ENCODE data around the gene FAM135A. TPM values are rescaled to one million over a fixed set of nuclear protein-coding genes. Genes with fewer than 3 reads are reported as not detected.

The FAM135A gene
- total and polyA plus RNA-seq, 4 donors = 2.7 to 15.6 (median 5.8) TPM

GRCh38 chr6:70380771-70381416 is 32.4 kb upstream of the FAM135A start:
- Histone ChIP-seq H3K4me1 (ENCODE audit: control insufficient read depth in 4 of 4, insufficient read depth in 4 of 4, low read length in 3 of 4) (no peaks in the 10 kb centered on the region), H3K36me3 (ENCODE audit: control insufficient read depth in 4 of 4, insufficient read depth in 3 of 4, low read depth in 1 of 4, low read length in 3 of 4) (no peaks in the 10 kb centered on the region), H3K27me3 (ENCODE audit: control insufficient read depth in 4 of 4, insufficient read depth in 4 of 4, low read length in 3 of 4) (peaks cover 0 to 8% (median 0%) of the 10 kb centered on the region in 4 donors), H3K9ac (ENCODE audit: low read depth in 1 of 2, low read length in 2 of 2) (no peak overlapping the region), H3K9me3 (ENCODE audit: control insufficient read depth in 4 of 4, low read length in 3 of 4) (no peaks in the 10 kb centered on the region), H3K4me3 (ENCODE audit: low read depth in 1 of 3, low read length in 3 of 3) (no peak overlapping the region), H3K27ac (ENCODE audit: low read depth in 1 of 2, low read length in 2 of 2) (no peak overlapping the region)
- TF ChIP-seq FOXA1 (IDR thresholded peaks at IDR 0.05) = no peak
- TF ChIP-seq HNF4A (conservative IDR thresholded peaks at IDR 0.05) = no peak
- TF ChIP-seq TAF1 (conservative IDR thresholded peaks at IDR 0.05) = no peak
- no peak for TF ChIP-seq NR2F2 (IDR thresholded peaks at IDR 0.05)
- TF ChIP-seq ATF3 (IDR thresholded peaks at IDR 0.05) = no peak
- TF ChIP-seq EGR1 (IDR thresholded peaks at IDR 0.05; ENCODE audit: low read depth in 2 of 2) = no peak
- TF ChIP-seq YY1 (IDR thresholded peaks at IDR 0.05) = no peak
- no peak for TF ChIP-seq SP1 (IDR thresholded peaks at IDR 0.05)
- TF ChIP-seq CTCF (IDR thresholded peaks at IDR 0.05; ENCODE audit: low read depth, low read length, missing input control) = no peak
- no peak for TF ChIP-seq MAX (IDR thresholded peaks at IDR 0.05)
- TF ChIP-seq FOXA2 (IDR thresholded peaks at IDR 0.05) = no peak
- no peak for TF ChIP-seq RXRA (IDR thresholded peaks at IDR 0.05)
- TF ChIP-seq HNF4G (IDR thresholded peaks at IDR 0.05) = no peak
- no peak for TF ChIP-seq ZBTB33 (IDR thresholded peaks at IDR 0.05)
- TF ChIP-seq GABPA (IDR thresholded peaks at IDR 0.05 in 1 of 2, conservative IDR thresholded peaks at IDR 0.05 in 1 of 2) = no peak
- no peak for TF ChIP-seq JUND (IDR thresholded peaks at IDR 0.05)
- TF ChIP-seq RAD21 (IDR thresholded peaks at IDR 0.05) = no peak
- no peak for TF ChIP-seq REST (IDR thresholded peaks at IDR 0.05)
- 94% methylated on average over 11 of the region's 11 CpGs for WGBS
- DNase-seq (ENCODE audit: low spot score) = no peak

Measured in liver (tissue), 9 donors.